GM12878 (cell line): ENCODE results near the gene HES7. TPM values are rescaled to one million over a fixed set of nuclear protein-coding genes. Genes with fewer than 3 reads are reported as not detected.
A peak's percentile ranks its signal among the peaks of the same experiment; 100 is the strongest.

Experiments
- BHLHE40 ChIP-seq, 2 experiments: fragments of 450-650 bp in 1 of 2; IDR thresholded peaks; 2 replicates each; pipeline ENCODE4 v1.6.1; 2011 to 2017; ENCODE audit warnings: low read depth in 2 of 2, borderline replicate concordance in 1 of 2, improper control_type of control experiment in 1 of 2, low read length in 1 of 2, mild to moderate bottlenecking in 1 of 2
- CEBPB ChIP-seq, 2 experiments: fragments of 150-350 bp in 1 of 2; IDR thresholded peaks; 2 replicates each; pipeline ENCODE4 v1.6.1; 2012 to 2014; ENCODE audit warnings: low read depth in 2 of 2, low read length in 2 of 2, borderline replicate concordance in 1 of 2, inconsistent platforms in 1 of 2
- DPF2 ChIP-seq: fragments of 450-650 bp; IDR thresholded peaks from 2 replicates; pipeline ENCODE4 v1.6.1; 2017; ENCODE audit warnings: mild to moderate bottlenecking
- HDAC6 ChIP-seq: fragments of 200-600 bp; sonication (generic); IDR thresholded peaks from one replicate; pipeline ENCODE4 v1.8.0; 2017; ENCODE audit warnings: antibody characterized with exemption; ENCODE audit not compliant: unreplicated experiment
- HDGF ChIP-seq: fragments of 450-650 bp; IDR thresholded peaks from 2 replicates; pipeline ENCODE4 v1.6.1; 2016; ENCODE audit warnings: antibody characterized with exemption
- IKZF2 ChIP-seq, 2 experiments: fragments of 450-650 bp; IDR thresholded peaks; 2 replicates each; pipeline ENCODE4 v1.6.1; 2017; ENCODE audit warnings: mild to moderate bottlenecking in 2 of 2, moderate library complexity in 2 of 2
- KLF5 ChIP-seq: fragments of 450-650 bp; IDR thresholded peaks from 2 replicates; pipeline ENCODE4 v1.6.1; 2014; ENCODE audit warnings: mild to moderate bottlenecking; ENCODE audit not compliant: partially characterized antibody
- LARP7 ChIP-seq: fragments of 450-650 bp; IDR thresholded peaks from 2 replicates; pipeline ENCODE4 v1.6.1; 2017; ENCODE audit warnings: mild to moderate bottlenecking
- MTA2 ChIP-seq: fragments of 450-650 bp; IDR thresholded peaks from 2 replicates; pipeline ENCODE4 v1.6.1; 2016; ENCODE audit warnings: low read depth, mild to moderate bottlenecking, moderate library complexity
- MTA3 ChIP-seq: IDR thresholded peaks from 2 replicates; pipeline ENCODE4 v1.6.1; 2012; ENCODE audit warnings: low read length, inconsistent platforms, borderline replicate concordance
- RAD51 ChIP-seq: fragments of 450-650 bp; IDR thresholded peaks from 2 replicates; pipeline ENCODE4 v1.6.1; 2016; ENCODE audit warnings: moderate library complexity, mild to moderate bottlenecking, inconsistent platforms
- SMC3 ChIP-seq: IDR thresholded peaks from 2 replicates; pipeline ENCODE4 v1.6.1; 2011; ENCODE audit warnings: low read length, improper control_type of control experiment, borderline replicate concordance
- SPI1 ChIP-seq: IDR thresholded peaks from 2 replicates; pipeline ENCODE4 v1.6.1; 2011; ENCODE audit warnings: low read depth, mild to moderate bottlenecking, low read length, moderate library complexity, borderline replicate concordance; ENCODE audit not compliant: insufficient read depth
- polyA plus RNA-seq, 11 experiments: library from polyadenylated mRNA; depleted of rRNA in 4 of 11; unstranded in 6 of 11; stranded (reverse) in 5 of 11; fragments of >200 nt; fragmentation: Nextera tagmentation in 4 of 11; fragmentation: Illumina TruSeq in 1 of 11; extraction: Ambion mirVana in 4 of 11; extraction: Trizol in 1 of 11; gene quantifications; 1 replicate in 1 of 11; 2 replicates in 10 of 11; pipeline versions ENCODE4 v1.2.1 to v1.2.3, GENCODE V29; 2011 to 2016; ENCODE audit warnings: inconsistent platforms in 2 of 11, missing spikeins in 2 of 11, low read depth in 1 of 11
- total RNA-seq, 4 experiments: library from RNA; depleted of rRNA in 3 of 4; stranded (reverse); fragments of >200 nt in 3 of 4; fragmentation: Illumina TruSeq in 1 of 4; extraction: Trizol in 1 of 4; gene quantifications; 2 replicates each; pipeline versions ENCODE4 v1.2.1 to v1.2.3, GENCODE V29; 2013 to 2021
- TF ChIP-seq, protein P1 (sequence below): fragments of 450-650 bp; formaldehyde crosslinking; IDR thresholded peaks from 2 replicates; pipeline ENCODE4 v1.5.0; 2022; ENCODE audit warnings: mild to moderate bottlenecking, missing genetic modification characterization
- TF ChIP-seq, protein P2 (sequence below): fragments of 450-650 bp; IDR thresholded peaks from 2 replicates; pipeline ENCODE4 v1.6.1; 2016; ENCODE audit warnings: mild to moderate bottlenecking
- TF ChIP-seq, protein P3 (sequence below): IDR thresholded peaks from 2 replicates; pipeline ENCODE4 v1.6.1; 2012; ENCODE audit warnings: low read depth, low read length, improper control_type of control experiment
- TF ChIP-seq, protein P4 (sequence below): fragments of 150-350 bp; IDR thresholded peaks from 2 replicates; pipeline ENCODE4 v1.6.1; 2016; ENCODE audit warnings: low read depth, low read length
- TF ChIP-seq, protein P5 (sequence below): fragments of 450-650 bp; IDR thresholded peaks from 2 replicates; pipeline ENCODE4 v1.6.1; 2017; ENCODE audit warnings: low read depth, mild to moderate bottlenecking, moderate library complexity

The HES7 gene
- total and polyA plus RNA-seq, 10 of the 15 experiments (the other 5 are each of a cell fraction or from before 2014, with no cell fraction given), result 0.07 to 1.3 (median 0.63) TPM; not detected in 4

DNA sequence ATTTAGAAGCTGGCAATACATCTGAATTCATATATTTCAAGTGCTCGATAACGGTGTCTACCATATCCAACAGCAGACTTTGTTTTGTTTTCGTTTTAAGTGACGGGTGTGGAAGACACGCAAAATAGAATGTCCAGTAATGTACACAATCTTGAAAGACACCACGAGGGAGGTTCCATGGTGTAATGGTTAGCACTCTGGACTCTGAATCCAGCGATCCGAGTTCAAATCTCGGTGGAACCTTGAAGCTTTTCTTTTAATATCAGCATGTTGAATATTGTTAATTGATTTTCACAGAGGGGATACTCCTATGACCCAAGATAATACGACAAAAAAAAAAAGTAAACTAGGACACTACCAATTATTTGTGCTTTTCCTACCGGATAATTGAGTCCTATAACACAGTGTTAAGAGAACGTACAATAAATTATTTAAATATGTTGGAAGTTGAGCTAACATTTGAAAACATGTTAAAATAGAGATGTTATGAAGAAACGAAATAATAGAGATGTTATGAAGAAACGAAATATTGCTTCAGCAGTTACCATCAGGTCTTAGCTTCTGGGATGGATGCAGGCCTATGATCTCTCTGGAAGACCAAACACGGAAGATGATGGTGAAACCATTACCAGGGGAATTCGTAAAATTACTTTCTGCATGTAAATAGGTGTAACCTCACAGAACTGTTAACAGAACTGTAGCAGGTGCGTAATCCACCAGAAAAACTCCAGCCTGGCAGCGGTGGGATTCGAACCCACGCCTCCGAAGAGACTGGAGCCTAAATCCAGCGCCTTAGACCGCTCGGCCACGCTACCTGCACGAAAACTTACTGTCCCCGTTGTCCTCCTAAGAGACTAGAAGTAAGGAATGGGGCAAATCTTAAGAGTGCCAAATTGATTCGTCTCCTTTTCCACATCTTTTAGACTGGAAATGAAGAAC, 4.1 kb downstream of the HES7 start (continued):
- TF ChIP-seq, protein P1, sequence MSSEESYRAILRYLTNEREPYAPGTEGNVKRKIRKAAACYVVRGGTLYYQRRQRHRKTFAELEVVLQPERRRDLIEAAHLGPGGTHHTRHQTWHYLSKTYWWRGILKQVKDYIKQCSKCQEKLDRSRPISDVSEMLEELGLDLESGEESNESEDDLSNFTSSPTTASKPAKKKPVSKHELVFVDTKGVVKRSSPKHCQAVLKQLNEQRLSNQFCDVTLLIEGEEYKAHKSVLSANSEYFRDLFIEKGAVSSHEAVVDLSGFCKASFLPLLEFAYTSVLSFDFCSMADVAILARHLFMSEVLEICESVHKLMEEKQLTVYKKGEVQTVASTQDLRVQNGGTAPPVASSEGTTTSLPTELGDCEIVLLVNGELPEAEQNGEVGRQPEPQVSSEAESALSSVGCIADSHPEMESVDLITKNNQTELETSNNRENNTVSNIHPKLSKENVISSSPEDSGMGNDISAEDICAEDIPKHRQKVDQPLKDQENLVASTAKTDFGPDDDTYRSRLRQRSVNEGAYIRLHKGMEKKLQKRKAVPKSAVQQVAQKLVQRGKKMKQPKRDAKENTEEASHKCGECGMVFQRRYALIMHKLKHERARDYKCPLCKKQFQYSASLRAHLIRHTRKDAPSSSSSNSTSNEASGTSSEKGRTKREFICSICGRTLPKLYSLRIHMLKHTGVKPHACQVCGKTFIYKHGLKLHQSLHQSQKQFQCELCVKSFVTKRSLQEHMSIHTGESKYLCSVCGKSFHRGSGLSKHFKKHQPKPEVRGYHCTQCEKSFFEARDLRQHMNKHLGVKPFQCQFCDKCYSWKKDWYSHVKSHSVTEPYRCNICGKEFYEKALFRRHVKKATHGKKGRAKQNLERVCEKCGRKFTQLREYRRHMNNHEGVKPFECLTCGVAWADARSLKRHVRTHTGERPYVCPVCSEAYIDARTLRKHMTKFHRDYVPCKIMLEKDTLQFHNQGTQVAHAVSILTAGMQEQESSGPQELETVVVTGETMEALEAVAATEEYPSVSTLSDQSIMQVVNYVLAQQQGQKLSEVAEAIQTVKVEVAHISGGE (CRISPR knock-in tag), result no peak
- TF ChIP-seq KLF5, result no peak
- peak; percentile 51; the same call in 1 of the 2 replicates for TF ChIP-seq MTA3
- no peak for TF ChIP-seq SMC3
- 0 out of 2 replicates have a peak, but pooled peaks have one; percentile 49 for TF ChIP-seq DPF2
- TF ChIP-seq IKZF2 (IDR thresholded peaks at IDR 0.05), result peak; percentile 60 to 84
- TF ChIP-seq, protein P2, sequence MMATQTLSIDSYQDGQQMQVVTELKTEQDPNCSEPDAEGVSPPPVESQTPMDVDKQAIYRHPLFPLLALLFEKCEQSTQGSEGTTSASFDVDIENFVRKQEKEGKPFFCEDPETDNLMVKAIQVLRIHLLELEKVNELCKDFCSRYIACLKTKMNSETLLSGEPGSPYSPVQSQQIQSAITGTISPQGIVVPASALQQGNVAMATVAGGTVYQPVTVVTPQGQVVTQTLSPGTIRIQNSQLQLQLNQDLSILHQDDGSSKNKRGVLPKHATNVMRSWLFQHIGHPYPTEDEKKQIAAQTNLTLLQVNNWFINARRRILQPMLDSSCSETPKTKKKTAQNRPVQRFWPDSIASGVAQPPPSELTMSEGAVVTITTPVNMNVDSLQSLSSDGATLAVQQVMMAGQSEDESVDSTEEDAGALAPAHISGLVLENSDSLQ, result peak; percentile 82
- TF ChIP-seq, protein P3, sequence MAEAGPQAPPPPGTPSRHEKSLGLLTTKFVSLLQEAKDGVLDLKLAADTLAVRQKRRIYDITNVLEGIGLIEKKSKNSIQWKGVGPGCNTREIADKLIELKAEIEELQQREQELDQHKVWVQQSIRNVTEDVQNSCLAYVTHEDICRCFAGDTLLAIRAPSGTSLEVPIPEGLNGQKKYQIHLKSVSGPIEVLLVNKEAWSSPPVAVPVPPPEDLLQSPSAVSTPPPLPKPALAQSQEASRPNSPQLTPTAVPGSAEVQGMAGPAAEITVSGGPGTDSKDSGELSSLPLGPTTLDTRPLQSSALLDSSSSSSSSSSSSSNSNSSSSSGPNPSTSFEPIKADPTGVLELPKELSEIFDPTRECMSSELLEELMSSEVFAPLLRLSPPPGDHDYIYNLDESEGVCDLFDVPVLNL, result no peak
- TF ChIP-seq, protein P4, sequence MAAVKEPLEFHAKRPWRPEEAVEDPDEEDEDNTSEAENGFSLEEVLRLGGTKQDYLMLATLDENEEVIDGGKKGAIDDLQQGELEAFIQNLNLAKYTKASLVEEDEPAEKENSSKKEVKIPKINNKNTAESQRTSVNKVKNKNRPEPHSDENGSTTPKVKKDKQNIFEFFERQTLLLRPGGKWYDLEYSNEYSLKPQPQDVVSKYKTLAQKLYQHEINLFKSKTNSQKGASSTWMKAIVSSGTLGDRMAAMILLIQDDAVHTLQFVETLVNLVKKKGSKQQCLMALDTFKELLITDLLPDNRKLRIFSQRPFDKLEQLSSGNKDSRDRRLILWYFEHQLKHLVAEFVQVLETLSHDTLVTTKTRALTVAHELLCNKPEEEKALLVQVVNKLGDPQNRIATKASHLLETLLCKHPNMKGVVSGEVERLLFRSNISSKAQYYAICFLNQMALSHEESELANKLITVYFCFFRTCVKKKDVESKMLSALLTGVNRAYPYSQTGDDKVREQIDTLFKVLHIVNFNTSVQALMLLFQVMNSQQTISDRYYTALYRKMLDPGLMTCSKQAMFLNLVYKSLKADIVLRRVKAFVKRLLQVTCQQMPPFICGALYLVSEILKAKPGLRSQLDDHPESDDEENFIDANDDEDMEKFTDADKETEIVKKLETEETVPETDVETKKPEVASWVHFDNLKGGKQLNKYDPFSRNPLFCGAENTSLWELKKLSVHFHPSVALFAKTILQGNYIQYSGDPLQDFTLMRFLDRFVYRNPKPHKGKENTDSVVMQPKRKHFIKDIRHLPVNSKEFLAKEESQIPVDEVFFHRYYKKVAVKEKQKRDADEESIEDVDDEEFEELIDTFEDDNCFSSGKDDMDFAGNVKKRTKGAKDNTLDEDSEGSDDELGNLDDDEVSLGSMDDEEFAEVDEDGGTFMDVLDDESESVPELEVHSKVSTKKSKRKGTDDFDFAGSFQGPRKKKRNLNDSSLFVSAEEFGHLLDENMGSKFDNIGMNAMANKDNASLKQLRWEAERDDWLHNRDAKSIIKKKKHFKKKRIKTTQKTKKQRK, result no peak
- TF ChIP-seq LARP7, result 0 out of 2 replicates have a peak, but pooled peaks have one; percentile 68
- TF ChIP-seq BHLHE40 (IDR thresholded peaks at IDR 0.05; ENCODE audit: borderline replicate concordance in 1 of 2, low read depth in 2 of 2, low read length in 1 of 2), result peak in 1 of 2 experiments; percentile 56; a peak in 2 of 4 replicates
- TF ChIP-seq RAD51, result 0 out of 2 replicates have a peak, but pooled peaks have one; percentile 9
- TF ChIP-seq, protein P5, sequence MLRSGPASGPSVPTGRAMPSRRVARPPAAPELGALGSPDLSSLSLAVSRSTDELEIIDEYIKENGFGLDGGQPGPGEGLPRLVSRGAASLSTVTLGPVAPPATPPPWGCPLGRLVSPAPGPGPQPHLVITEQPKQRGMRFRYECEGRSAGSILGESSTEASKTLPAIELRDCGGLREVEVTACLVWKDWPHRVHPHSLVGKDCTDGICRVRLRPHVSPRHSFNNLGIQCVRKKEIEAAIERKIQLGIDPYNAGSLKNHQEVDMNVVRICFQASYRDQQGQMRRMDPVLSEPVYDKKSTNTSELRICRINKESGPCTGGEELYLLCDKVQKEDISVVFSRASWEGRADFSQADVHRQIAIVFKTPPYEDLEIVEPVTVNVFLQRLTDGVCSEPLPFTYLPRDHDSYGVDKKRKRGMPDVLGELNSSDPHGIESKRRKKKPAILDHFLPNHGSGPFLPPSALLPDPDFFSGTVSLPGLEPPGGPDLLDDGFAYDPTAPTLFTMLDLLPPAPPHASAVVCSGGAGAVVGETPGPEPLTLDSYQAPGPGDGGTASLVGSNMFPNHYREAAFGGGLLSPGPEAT, result no peak
- TF ChIP-seq SPI1, result no peak
- TF ChIP-seq HDAC6, result no peak
- no peak for TF ChIP-seq HDGF
- TF ChIP-seq MTA2, result peak; percentile 22; the same call in 1 of the 2 replicates
- no peak for TF ChIP-seq CEBPB (IDR thresholded peaks at IDR 0.05; ENCODE audit: borderline replicate concordance in 1 of 2, low read depth in 2 of 2, low read length in 2 of 2)
